T-helper 2 cell (primary cell): Measurements from ENCODE around the gene FOXC1.

Experiments
- DNase-seq, 5 experiments: peaks; one replicate each; pipeline versions ENCODE4 v3.0.0 to v3.0.0-alpha.2; 2012 to 2022

The FOXC1 gene

DNA sequence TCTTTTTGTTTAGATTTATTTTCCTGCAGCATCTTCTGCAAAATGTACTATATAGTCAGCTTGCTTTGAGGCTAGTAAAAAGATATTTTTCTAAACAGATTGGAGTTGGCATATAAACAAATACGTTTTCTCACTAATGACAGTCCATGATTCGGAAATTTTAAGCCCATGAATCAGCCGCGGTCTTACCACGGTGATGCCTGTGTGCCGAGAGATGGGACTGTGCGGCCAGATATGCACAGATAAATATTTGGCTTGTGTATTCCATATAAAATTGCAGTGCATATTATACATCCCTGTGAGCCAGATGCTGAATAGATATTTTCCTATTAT, 3.2 kb downstream of the FOXC1 start:
- DNase-seq, result no peak

DNA sequence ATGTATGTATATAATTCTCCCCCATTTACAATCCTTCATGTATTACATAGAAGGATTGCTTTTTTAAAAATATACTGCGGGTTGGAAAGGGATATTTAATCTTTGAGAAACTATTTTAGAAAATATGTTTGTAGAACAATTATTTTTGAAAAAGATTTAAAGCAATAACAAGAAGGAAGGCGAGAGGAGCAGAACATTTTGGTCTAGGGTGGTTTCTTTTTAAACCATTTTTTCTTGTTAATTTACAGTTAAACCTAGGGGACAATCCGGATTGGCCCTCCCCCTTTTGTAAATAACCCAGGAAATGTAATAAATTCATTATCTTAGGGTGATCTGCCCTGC, 3.6 kb downstream of the FOXC1 start:
- no peak for DNase-seq

- DNase-seq, result no peak
Observed at GRCh38 chr6:1613688-1614447, 4.2 kb downstream of the FOXC1 start.

DNA sequence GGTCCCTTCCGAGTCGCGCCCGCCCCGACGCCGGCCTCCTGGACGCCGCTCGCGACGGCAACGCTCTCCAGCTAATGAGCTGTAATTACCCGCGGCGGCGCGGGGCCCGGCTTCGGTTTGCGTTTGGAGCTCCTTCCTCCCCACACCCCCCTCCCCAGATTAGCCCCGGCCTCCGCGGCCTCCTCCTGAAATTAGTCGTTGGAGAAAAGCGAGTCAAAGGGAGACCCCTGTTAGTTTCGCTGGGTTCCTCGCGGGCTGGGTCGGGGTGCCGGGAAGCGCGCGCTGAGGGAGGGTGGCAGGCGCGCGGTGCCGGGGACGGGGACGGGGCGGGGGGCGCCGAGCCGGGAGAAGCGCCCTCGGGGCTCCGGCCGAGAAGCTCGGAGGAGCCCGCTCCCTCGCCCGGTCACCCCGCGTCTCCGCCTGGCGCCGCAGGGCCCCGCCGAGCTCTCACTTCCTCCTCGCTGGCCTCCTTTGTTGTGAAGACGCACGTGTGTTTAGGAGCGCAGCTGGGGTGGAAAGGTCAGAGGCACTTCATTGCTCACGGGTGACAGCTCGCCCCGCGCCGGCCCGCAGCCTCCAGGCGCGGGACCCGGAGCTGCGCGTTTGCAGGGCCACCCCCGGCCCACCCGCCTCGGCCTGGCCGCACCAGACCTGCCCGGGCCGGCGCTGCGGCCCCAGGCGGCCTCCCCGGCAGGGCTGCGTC, 4.9 kb downstream of the FOXC1 start:
- DNase-seq, result no peak

- no peak for DNase-seq
Observed at GRCh38 chr6:1615151-1615852, 5.6 kb downstream of the FOXC1 start.

DNA sequence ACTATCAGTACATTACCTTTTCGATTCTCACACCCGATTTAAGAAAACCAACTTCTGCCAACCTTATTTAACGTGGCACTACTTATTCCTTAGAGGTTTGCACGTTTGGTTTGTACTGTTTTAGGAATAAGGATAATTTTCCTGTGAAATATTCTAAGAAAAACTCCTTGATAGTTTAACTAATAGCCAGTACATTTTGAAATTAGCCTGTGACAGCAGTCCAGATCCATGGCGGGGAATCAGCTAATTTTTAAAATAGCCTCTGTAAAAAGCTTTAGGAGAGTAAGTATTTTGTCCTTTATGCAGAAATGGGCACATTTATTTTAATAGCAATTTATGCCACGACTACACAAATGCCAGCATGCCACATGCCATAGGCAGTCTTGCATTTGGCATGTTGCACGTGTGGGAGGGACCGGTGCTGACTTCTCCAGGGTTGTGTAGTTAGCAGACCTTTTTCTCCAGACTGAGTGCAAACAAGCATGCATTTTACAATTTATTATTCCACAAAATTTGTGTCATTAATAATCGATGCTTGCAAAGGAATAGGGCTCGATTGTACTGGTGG, 6.2 kb downstream of the FOXC1 start:
- DNase-seq, result no peak

- no peak for DNase-seq
Observed at GRCh38 chr6:1616701-1617463, 7.2 kb downstream of the FOXC1 start.

DNA sequence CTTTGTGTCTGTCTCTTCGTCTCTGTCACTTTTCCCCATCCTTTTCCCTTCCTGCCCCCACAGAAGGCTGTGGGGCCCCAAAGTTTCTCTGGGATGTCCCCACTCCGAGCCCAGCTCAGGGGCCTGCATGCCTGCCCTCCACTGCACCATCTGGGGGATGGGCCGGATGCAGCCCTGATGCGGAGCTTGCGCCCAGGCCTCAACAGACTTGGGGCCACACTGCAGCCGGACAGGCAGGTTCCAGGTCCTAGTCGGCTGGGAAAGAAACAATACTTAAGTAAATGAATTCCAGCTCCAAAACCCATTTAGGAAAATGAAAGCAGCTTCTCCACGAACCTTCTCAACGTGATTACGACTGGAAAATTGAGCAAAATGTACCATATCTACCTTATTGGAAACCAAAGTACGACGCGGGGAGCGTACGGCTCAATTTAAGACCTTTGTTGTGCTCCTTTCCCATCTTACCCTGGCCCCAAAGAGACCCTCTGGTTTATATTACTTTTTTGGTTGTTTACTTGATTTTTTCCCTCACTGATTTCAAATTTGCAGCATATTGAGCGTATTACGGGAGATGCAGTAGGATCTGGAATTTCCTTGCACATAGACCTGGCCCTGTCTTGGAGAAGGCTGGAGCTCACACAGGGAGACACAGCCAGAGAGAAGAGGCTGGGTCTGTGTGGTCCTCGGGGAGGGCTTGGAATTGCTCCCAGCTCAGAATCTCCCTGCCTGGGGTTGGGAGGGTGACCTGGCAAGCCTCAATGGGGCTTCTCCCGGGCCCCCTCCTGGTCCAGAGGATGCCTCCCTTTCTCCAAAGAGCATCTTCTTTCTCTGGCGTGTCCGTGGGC, 8.0 kb downstream of the FOXC1 start:
- no peak for DNase-seq

- DNase-seq, result no peak
Observed at GRCh38 chr6:1618311-1619097, 8.8 kb downstream of the FOXC1 start.

- DNase-seq, result no peak
Observed at GRCh38 chr6:1619098-1619672, 9.5 kb downstream of the FOXC1 start.

GRCh38 chr6:1619673-1620503, 10.2 kb downstream of the FOXC1 start:
- DNase-seq, result no peak

DNA sequence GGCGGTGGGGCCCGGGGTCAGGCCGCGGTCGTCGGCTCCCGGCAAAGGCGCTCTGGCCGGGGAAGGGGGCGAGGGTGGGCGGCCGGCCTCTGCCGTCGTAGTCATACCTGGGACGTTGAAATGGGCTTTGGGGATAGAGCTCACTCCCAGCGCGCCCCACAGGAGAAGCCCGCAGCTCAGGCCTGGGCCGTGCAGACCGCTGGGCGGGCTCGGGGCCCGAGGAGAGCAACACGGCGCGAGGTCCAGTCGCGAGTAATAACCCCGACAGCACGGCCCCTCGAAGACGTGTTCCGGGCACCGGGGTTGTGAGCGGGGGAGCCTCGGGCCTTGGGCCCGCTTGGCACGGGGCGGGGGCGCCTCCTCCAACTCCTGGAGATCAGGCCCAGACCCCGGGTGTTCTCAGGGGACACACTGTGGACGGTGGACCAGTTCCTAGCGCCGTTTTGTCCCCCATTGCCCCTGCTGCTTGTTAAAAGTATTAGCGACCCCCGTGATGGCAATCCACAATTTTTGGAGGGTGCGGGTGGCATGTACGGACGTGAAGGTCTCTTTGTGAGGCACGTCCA, 10.9 kb downstream of the FOXC1 start:
- no peak for DNase-seq

DNA sequence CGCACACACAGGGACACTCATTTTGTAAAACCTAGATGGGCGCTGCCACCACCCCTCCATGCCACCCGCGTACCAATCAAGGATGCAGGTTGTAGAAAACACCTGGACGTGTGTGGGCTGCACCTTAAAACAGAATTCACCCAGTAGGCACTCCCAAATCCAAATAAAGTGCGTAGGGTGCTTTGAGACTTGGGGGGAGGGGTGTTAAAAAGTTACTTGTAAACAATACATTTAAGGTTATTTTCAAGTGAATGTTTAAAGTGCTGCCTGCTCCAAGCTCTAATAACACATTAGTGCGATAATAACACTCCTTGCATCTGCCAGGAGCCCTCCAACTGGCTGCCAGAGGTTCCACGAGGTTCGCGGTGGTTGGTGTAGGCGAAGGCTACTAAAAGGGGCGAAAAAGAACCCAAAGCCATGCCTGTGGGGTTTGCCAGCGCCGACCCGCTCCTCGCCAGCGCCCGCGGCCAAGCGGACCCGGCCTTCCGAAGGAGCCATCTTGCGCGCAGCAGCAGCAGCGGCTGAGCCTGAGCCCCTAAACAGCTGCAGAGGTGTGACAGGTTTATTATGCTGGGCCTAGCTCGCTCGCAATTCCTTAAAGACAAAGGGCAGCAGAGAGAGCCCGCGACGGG, 11.5 kb downstream of the FOXC1 start:
- no peak for DNase-seq

DNA sequence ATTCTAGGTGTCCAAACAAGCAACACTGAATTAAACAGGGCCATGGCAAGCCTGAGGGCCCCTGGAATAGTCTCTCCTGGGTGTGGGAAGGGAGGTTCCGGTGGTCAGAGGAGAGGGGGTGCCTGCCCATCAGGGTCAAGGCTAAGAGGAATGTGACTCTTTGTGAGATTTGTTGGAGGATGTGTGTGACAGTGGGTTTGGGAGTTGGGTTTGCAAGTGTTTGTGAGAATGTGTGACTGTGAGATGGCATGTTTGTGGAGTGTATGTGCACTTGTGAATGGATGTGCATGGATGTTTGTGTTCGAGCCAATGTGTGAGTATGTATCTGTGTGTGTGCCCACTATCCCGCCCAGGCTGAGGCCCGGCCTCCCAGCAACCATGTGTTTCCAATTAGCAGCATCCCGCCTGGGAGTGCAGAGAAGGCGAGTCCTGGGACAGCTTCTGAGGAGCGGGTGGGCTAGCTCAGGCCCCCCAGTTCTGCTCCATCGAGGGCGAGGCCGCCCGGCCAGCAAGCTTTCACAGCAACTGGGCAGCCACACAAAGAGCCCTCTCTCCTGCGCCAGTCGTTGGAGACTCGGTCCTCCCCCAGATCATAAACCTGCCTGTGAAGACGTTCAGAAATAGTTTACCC, 12.6 kb downstream of the FOXC1 start:
- no peak for DNase-seq

GRCh38 chr6:1622851-1623768, 13.4 kb downstream of the FOXC1 start:
- no peak for DNase-seq

DNA sequence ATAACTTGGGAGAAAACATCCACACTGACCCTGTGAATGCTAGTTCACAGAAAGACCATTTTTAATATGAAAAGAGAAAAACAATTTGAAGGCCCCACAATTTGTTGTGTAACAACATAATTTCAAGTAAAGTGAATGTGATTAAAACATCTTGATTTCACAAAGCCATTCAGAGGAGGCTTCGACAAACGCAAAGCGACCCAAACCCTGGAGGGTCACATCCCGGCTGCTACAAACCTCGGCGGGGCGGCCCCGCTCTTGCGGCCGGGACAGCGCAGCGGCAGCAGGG, 14.0 kb downstream of the FOXC1 start:
- no peak for DNase-seq

DNA sequence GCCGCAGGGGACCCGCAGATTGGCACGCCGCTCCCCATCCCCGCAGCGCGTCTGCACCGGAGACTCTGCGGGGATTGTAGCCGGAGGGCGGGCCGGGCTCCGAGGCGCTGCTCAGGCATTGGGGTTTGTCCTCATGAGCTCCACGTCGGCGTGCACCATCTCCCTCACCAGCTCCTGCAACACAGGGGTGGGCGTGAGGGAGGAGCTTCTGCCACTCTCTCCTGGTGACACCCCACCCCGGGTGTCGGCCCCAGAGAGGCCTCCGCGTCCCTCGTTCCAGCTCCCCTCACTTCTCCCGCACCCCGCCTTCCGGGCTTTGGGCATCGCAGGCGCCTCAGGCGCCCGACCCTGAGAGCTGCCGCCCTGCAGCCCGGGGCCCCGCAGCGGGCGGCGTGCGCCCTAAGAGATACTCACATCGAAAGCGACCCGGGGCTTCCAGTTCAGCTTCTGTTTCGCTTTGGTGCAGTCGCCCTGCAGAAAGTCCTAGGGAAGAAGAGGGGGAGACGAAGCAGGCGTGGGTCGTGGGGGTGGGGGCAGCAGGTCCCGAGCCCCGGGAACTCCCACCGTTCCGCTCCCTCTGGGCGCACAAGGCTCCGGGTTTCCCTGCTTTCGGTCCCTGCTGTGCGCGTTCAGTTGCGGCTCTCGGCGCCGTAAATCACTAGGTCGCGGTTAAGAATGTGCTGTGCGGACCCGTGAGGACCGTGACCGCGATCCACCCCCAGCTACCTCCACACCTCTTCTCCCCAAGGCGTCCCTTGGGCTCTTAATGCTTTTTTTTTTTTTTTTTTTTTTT, 14.5 kb downstream of the FOXC1 start:
- DNase-seq, result peak in 1 of 5 experiments; percentile 37
